Superior temporal gyrus (tissue), 1 donor: Measurements from ENCODE around the gene DLG2.
A peak's percentile ranks its signal among the peaks of the same experiment; 100 is the strongest.

Experiments
- DNase-seq: peaks from one replicate; pipeline ENCODE4 v3.0.0-alpha.2; 2016; ENCODE audit errors: extremely low spot score

The DLG2 gene

GRCh38 chr11:83933008-83933407, 1694.1 kb downstream of the DLG2 start:
- DNase-seq = no peak

- no peak for DNase-seq
These were observed 1699.7 kb downstream of the DLG2 start for GRCh38 chr11:83927422-83927821.

GRCh38 chr11:83924795-83925542, 1702.2 kb downstream of the DLG2 start:
- DNase-seq = no peak

- DNase-seq = no peak
These were observed 1703.2 kb downstream of the DLG2 start for GRCh38 chr11:83923961-83924360.

- DNase-seq = no peak
These were observed 1704.2 kb downstream of the DLG2 start for GRCh38 chr11:83922953-83923352.

- peak; percentile 34 for DNase-seq
These were observed 1704.8 kb downstream of the DLG2 start for GRCh38 chr11:83922318-83922717.

- DNase-seq = no peak
These were observed 1705.5 kb downstream of the DLG2 start for GRCh38 chr11:83921447-83922192.

- no peak for DNase-seq
These were observed 1708.7 kb downstream of the DLG2 start for GRCh38 chr11:83918476-83918875.

- no peak for DNase-seq
These were observed 1712.1 kb downstream of the DLG2 start for GRCh38 chr11:83914995-83915394.

GRCh38 chr11:83909579-83910534, 1717.3 kb downstream of the DLG2 start:
- DNase-seq = no peak

- DNase-seq = no peak
These were observed 1718.8 kb downstream of the DLG2 start for GRCh38 chr11:83908298-83908856.

GRCh38 chr11:83895516-83895915, 1731.6 kb downstream of the DLG2 start:
- DNase-seq = no peak

GRCh38 chr11:83881428-83881827, 1745.7 kb downstream of the DLG2 start:
- DNase-seq = no peak

- no peak for DNase-seq
These were observed 1756.1 kb downstream of the DLG2 start for GRCh38 chr11:83871054-83871453.

- no peak for DNase-seq
These were observed 1760.5 kb downstream of the DLG2 start for GRCh38 chr11:83866655-83867054.

- no peak for DNase-seq
These were observed 1761.3 kb downstream of the DLG2 start for GRCh38 chr11:83865636-83866461.

- DNase-seq = no peak
These were observed 1762.6 kb downstream of the DLG2 start for GRCh38 chr11:83864412-83865057.

- no peak for DNase-seq
These were observed 1763.9 kb downstream of the DLG2 start for GRCh38 chr11:83863272-83863671.

- no peak for DNase-seq
These were observed 1764.5 kb downstream of the DLG2 start for GRCh38 chr11:83862691-83863090.

GRCh38 chr11:83862033-83862432, 1765.1 kb downstream of the DLG2 start:
- DNase-seq = no peak
